HG03045 (cell line): ENCODE measurements around the gene GFI1.
A peak's percentile ranks its signal among the peaks of the same experiment; 100 is the strongest.
"Not testable (repeated sequence)": the region's sequence is repeated elsewhere in the genome, so short reads cannot be mapped to it uniquely, and the experiment has no call there.

Experiments
- ATAC-seq: cut with Tn5 transposase; IDR thresholded peaks from one replicate; pipeline ENCODE4 v1.9.1; 2021; ENCODE audit warnings: mild to moderate bottlenecking, moderate library complexity; ENCODE audit not compliant: unreplicated experiment

GFI1 gene

GRCh38 chr1:92466683-92467352 lies 19.9 kb downstream of the GFI1 start:
- ATAC-seq: no peak

- ATAC-seq: no peak
Measured at GRCh38 chr1:92465256-92465647, 21.5 kb downstream of the GFI1 start.

GRCh38 chr1:92464588-92465255 lies 22.0 kb downstream of the GFI1 start:
- no peak for ATAC-seq

- peak; percentile 54 for ATAC-seq
Measured at GRCh38 chr1:92461364-92462097, 25.2 kb downstream of the GFI1 start.

GRCh38 chr1:92459871-92460320 lies 26.8 kb downstream of the GFI1 start:
- no peak for ATAC-seq

GRCh38 chr1:92458146-92458545 lies 28.6 kb downstream of the GFI1 start:
- ATAC-seq: no peak

GRCh38 chr1:92447976-92448375 lies 38.7 kb downstream of the GFI1 start:
- no peak for ATAC-seq

GRCh38 chr1:92447033-92447681 lies 39.6 kb downstream of the GFI1 start:
- no peak for ATAC-seq

- no peak for ATAC-seq
Measured at GRCh38 chr1:92446546-92446945, 40.2 kb downstream of the GFI1 start.

- no peak for ATAC-seq
Measured at GRCh38 chr1:92445865-92446264, 40.9 kb downstream of the GFI1 start.

GRCh38 chr1:92444351-92444750 lies 42.4 kb downstream of the GFI1 start:
- no peak for ATAC-seq

- no peak for ATAC-seq
Measured at GRCh38 chr1:92443893-92444292, 42.8 kb downstream of the GFI1 start.

GRCh38 chr1:92442351-92442750 lies 44.4 kb downstream of the GFI1 start:
- ATAC-seq: no peak

- no peak for ATAC-seq
Measured at GRCh38 chr1:92441697-92442342, 44.9 kb downstream of the GFI1 start.

- no peak for ATAC-seq
Measured at GRCh38 chr1:92441316-92441696, 45.4 kb downstream of the GFI1 start.

- ATAC-seq: no peak
Measured at GRCh38 chr1:92439291-92439690, 47.4 kb downstream of the GFI1 start.

GRCh38 chr1:92434572-92434971 lies 52.2 kb downstream of the GFI1 start:
- not testable (repeated sequence) for ATAC-seq

- ATAC-seq: no peak
Measured at GRCh38 chr1:92430030-92430429, 56.7 kb downstream of the GFI1 start.

- ATAC-seq: no peak
Measured at GRCh38 chr1:92425617-92426016, 61.1 kb downstream of the GFI1 start.
